Muscle of leg (tissue), 11 donors: ENCODE measurements around the gene L3MBTL4. TPM values are rescaled to one million over a fixed set of nuclear protein-coding genes. Genes with fewer than 3 reads are reported as not detected.

ENCODE experiments used
- DNase-seq: peaks from one replicate; pipeline ENCODE4 v3.0.0; 2013
- H3K27ac ChIP-seq: one replicate; pipeline ENCODE4 v1.5.1; 2013; ENCODE audit warnings: mild to moderate bottlenecking, low read length, control low read depth
- H3K27me3 ChIP-seq: one replicate; pipeline ENCODE4 v1.6.1; 2013; ENCODE audit warnings: low read length; ENCODE audit not compliant: control insufficient read depth, insufficient read depth
- H3K36me3 ChIP-seq: one replicate; pipeline ENCODE4 v1.6.1; 2013; ENCODE audit warnings: low read length; ENCODE audit not compliant: control insufficient read depth, insufficient read depth
- H3K4me1 ChIP-seq: one replicate; pipeline ENCODE4 v1.6.1; 2013; ENCODE audit warnings: low read length; ENCODE audit not compliant: control insufficient read depth, insufficient read depth
- H3K4me3 ChIP-seq: one replicate; pipeline ENCODE4 v1.5.1; 2013; ENCODE audit warnings: low read length, control low read depth
- H3K9me3 ChIP-seq: replicated peaks from 2 replicates; pipeline ENCODE4 v1.6.1; 2013; ENCODE audit warnings: low read depth, low read length; ENCODE audit not compliant: control insufficient read depth
- WGBS: methylation state at CpG from one replicate; pipeline ENCODE4 v1.1.5; 2013; ENCODE audit warnings: missing lambda C conversion rate; ENCODE audit not compliant: insufficient coverage; 5-methylcytosine and 5-hydroxymethylcytosine counted together
- polyA plus RNA-seq, 8 donors: library from polyadenylated mRNA; unstranded; fragments of 120-200 nt; gene quantifications; one replicate each; pipeline versions ENCODE4 v1.2.1 to v1.2.3, GENCODE V29; 2013; ENCODE audit warnings: inconsistent platforms in 1 of 8, low replicate concordance in 1 of 8; ENCODE audit not compliant: insufficient read length in 8 of 8, insufficient read depth in 1 of 8
- total RNA-seq: library from RNA; stranded (reverse); fragments of 120-200 nt; gene quantifications from one replicate; pipeline ENCODE4 v1.2.4, GENCODE V29; 2013

L3MBTL4 gene
- total and polyA plus RNA-seq, 9 donors = 0.78 to 4.2 (median 1.4) TPM

GRCh38 chr18:5930789-5931188 lies 483.9 kb downstream of the L3MBTL4 start:
- Histone ChIP-seq H3K4me3 (no peak overlapping the region), H3K4me1 (no peaks in the 10 kb centered on the region), H3K27me3 (no peaks in the 10 kb centered on the region), H3K9me3 (peaks cover 3% of the 10 kb centered on the region), H3K36me3 (no peaks in the 10 kb centered on the region), H3K27ac (no peak overlapping the region)
- no CpG with 5 or more reads among the region's 2 CpGs for WGBS
- DNase-seq = no peak

- no peaks in the 10 kb centered on the region for H3K36me3 ChIP-seq
- H3K4me1 ChIP-seq = no peaks in the 10 kb centered on the region
- no peak for DNase-seq
- WGBS = 79% methylated on average over 2 of the region's 3 CpGs
- no peak overlapping the region for H3K4me3 ChIP-seq
- H3K9me3 ChIP-seq = no peaks in the 10 kb centered on the region
- H3K27me3 ChIP-seq = no peaks in the 10 kb centered on the region
- no peak overlapping the region for H3K27ac ChIP-seq
These were observed 496.4 kb downstream of the L3MBTL4 start for GRCh38 chr18:5918205-5918858.

- WGBS = 64% methylated on average over 3 of the region's 5 CpGs
- no peak overlapping the region for H3K27ac ChIP-seq
- H3K36me3 ChIP-seq = no peaks in the 10 kb centered on the region
- no peak for DNase-seq
- no peaks in the 10 kb centered on the region for H3K4me1 ChIP-seq
- no peak overlapping the region for H3K4me3 ChIP-seq
- no peaks in the 10 kb centered on the region for H3K9me3 ChIP-seq
- no peaks in the 10 kb centered on the region for H3K27me3 ChIP-seq
These were observed 499.8 kb downstream of the L3MBTL4 start for GRCh38 chr18:5914951-5915350.

GRCh38 chr18:5914016-5914415 lies 500.7 kb downstream of the L3MBTL4 start:
- Histone ChIP-seq H3K27ac (no peak overlapping the region), H3K4me3 (no peak overlapping the region), H3K9me3 (no peaks in the 10 kb centered on the region), H3K36me3 (no peaks in the 10 kb centered on the region), H3K27me3 (no peaks in the 10 kb centered on the region), H3K4me1 (no peaks in the 10 kb centered on the region)
- no CpG with 5 or more reads among the region's 1 CpG for WGBS
- DNase-seq = no peak

- no peak for DNase-seq
- Histone ChIP-seq H3K9me3 (no peaks in the 10 kb centered on the region), H3K27me3 (no peaks in the 10 kb centered on the region), H3K36me3 (no peaks in the 10 kb centered on the region), H3K4me3 (no peak overlapping the region), H3K27ac (no peak overlapping the region), H3K4me1 (no peaks in the 10 kb centered on the region)
- WGBS = 81% methylated on average over 2 of the region's 7 CpGs
These were observed 502.1 kb downstream of the L3MBTL4 start for GRCh38 chr18:5912566-5912965.

GRCh38 chr18:5909125-5909524 lies 505.6 kb downstream of the L3MBTL4 start:
- no peak overlapping the region for H3K27ac ChIP-seq
- no CpG with 5 or more reads among the region's 2 CpGs for WGBS
- H3K4me1 ChIP-seq = no peaks in the 10 kb centered on the region
- no peaks in the 10 kb centered on the region for H3K36me3 ChIP-seq
- no peaks in the 10 kb centered on the region for H3K27me3 ChIP-seq
- H3K9me3 ChIP-seq = no peaks in the 10 kb centered on the region
- DNase-seq = no peak
- no peak overlapping the region for H3K4me3 ChIP-seq
